ENCODE results near the gene GPR78.

GPR78 gene

GRCh38 chr4:8597791-8598190 lies 17.6 kb downstream of the GPR78 start:
- peaks cover 0 to 12% (median 2%) of the 10 kb centered on the region in 4 donors for H3K4me1 ChIP-seq
- no peak for DNase-seq
- H3K27me3 ChIP-seq, result peaks cover 0 to 34% of the 10 kb centered on the region in 2 donors
- TF ChIP-seq CTCF (IDR thresholded peaks at IDR 0.05), result no peak
- no peaks in the 10 kb centered on the region for H3K9me3 ChIP-seq
- H3K36me3 ChIP-seq, result no peaks in the 10 kb centered on the region
- no peak overlapping the region for H3K4me3 ChIP-seq
- intact Hi-C loops (cut with DNase I; ENCODE audit: low total_unique reads), result no loop called here
- no peak overlapping the region for H3K27ac ChIP-seq

- intact Hi-C loops (cut with DNase I; ENCODE audit: low total_unique reads), result no loop called here
- Histone ChIP-seq H3K36me3 (no peaks in the 10 kb centered on the region), H3K27ac (no peak overlapping the region), H3K27me3 (peaks cover 0 to 27% of the 10 kb centered on the region in 2 donors), H3K4me1 (peaks cover 0 to 7% (median 0%) of the 10 kb centered on the region in 4 donors), H3K4me3 (no peak overlapping the region), H3K9me3 (no peaks in the 10 kb centered on the region)
- DNase-seq, result no peak
- no peak for TF ChIP-seq CTCF (IDR thresholded peaks at IDR 0.05)
These were observed 18.3 kb downstream of the GPR78 start for GRCh38 chr4:8598391-8599090.

GRCh38 chr4:8599091-8599460 lies 18.9 kb downstream of the GPR78 start:
- no peak for DNase-seq
- H3K27ac ChIP-seq, result no peak overlapping the region
- H3K27me3 ChIP-seq, result peaks cover 0 to 21% of the 10 kb centered on the region in 2 donors
- H3K4me3 ChIP-seq, result no peak overlapping the region
- H3K4me1 ChIP-seq, result peaks cover 0 to 2% (median 0%) of the 10 kb centered on the region in 4 donors
- intact Hi-C loops (cut with DNase I; ENCODE audit: low total_unique reads), result no loop called here
- no peaks in the 10 kb centered on the region for H3K36me3 ChIP-seq
- TF ChIP-seq CTCF (IDR thresholded peaks at IDR 0.05), result no peak
- H3K9me3 ChIP-seq, result no peaks in the 10 kb centered on the region

GRCh38 chr4:8599657-8600056 lies 19.5 kb downstream of the GPR78 start:
- Histone ChIP-seq H3K27ac (no peak overlapping the region), H3K4me3 (no peak overlapping the region), H3K9me3 (no peaks in the 10 kb centered on the region), H3K36me3 (no peaks in the 10 kb centered on the region), H3K4me1 (no peaks in the 10 kb centered on the region), H3K27me3 (peaks cover 0 to 18% of the 10 kb centered on the region in 2 donors)
- DNase-seq, result no peak
- intact Hi-C loops (cut with DNase I; ENCODE audit: low total_unique reads), result no loop called here
- TF ChIP-seq CTCF (IDR thresholded peaks at IDR 0.05), result no peak

- intact Hi-C loops (cut with DNase I; ENCODE audit: low total_unique reads), result no loop called here
- TF ChIP-seq CTCF (IDR thresholded peaks at IDR 0.05), result no peak
- DNase-seq, result no peak
- Histone ChIP-seq H3K27ac (no peak overlapping the region), H3K9me3 (no peaks in the 10 kb centered on the region), H3K4me3 (no peak overlapping the region), H3K4me1 (no peaks in the 10 kb centered on the region), H3K36me3 (no peaks in the 10 kb centered on the region), H3K27me3 (peaks cover 0 to 18% of the 10 kb centered on the region in 2 donors)
These were observed 20.1 kb downstream of the GPR78 start for GRCh38 chr4:8600266-8600665.
